Measurements from ENCODE around the gene SYNC. TPM values are rescaled to one million over a fixed set of nuclear protein-coding genes. Genes with fewer than 3 reads are reported as not detected.

The SYNC gene
- total RNA-seq, 4 donors from 2014 or later: 24.9 to 95.5 (median 43.8) TPM

- in situ Hi-C loops (cut with MboI; ENCODE audit: low pct_ligation_motif_present in 1 of 4, low pct_unique_long_range_greater_than_20kb in 1 of 4, low sequenced_read_pairs in 3 of 4): no loop called here
- H3K4me1 ChIP-seq: peaks cover 0 to 3% (median 0%) of the 10 kb centered on the region in 4 donors
- H3K27ac ChIP-seq: peak overlapping the region in 2 of 4 donors; percentile 27 to 41
- H3K36me3 ChIP-seq: peaks cover 0 to 65% (median 27%) of the 10 kb centered on the region in 4 donors
- H3K9me3 ChIP-seq: no peaks in the 10 kb centered on the region
- H3K4me3 ChIP-seq: no peak overlapping the region
- intact Hi-C loops (cut with DNase I; ENCODE audit: low total_unique reads): no loop called here
- no peaks in the 10 kb centered on the region for H3K27me3 ChIP-seq
- DNase-seq: no peak
- WGBS, 2 donors (ENCODE audit: low coverage in 1 of 2): 50% methylated on average over 1 of the region's 1 CpG; no CpG with 5 or more reads in 1 of the 2 donors
- TF ChIP-seq POLR2AphosphoS5 (IDR thresholded peaks at IDR 0.05) (peak in 2 of 3 donors; percentile 56 to 82), EP300 (IDR thresholded peaks at IDR 0.05; ENCODE audit: low read depth) (no peak)
These were observed 36.7 kb downstream of the SYNC start for GRCh38 chr1:32665915-32666314.

- Histone ChIP-seq H3K4me1 (peaks cover 5 to 21% (median 10%) of the 10 kb centered on the region in 4 donors), H3K27ac (no peak overlapping the region), H3K27me3 (no peaks in the 10 kb centered on the region), H3K36me3 (peaks cover 0 to 81% (median 31%) of the 10 kb centered on the region in 4 donors), H3K4me3 (no peak overlapping the region), H3K9me3 (no peaks in the 10 kb centered on the region)
- TF ChIP-seq POLR2AphosphoS5 (IDR thresholded peaks at IDR 0.05) (no peak), EP300 (IDR thresholded peaks at IDR 0.05; ENCODE audit: low read depth) (no peak), CTCF (IDR thresholded peaks at IDR 0.05) (no peak), POLR2A (IDR thresholded peaks at IDR 0.05) (no peak)
- in situ Hi-C loops (cut with MboI; ENCODE audit: low pct_ligation_motif_present in 1 of 4, low pct_unique_long_range_greater_than_20kb in 1 of 4, low sequenced_read_pairs in 3 of 4) (no loop called here), intact Hi-C loops (cut with DNase I; ENCODE audit: low total_unique reads) (no loop called here)
- 90 to 95% methylated on average over 1 of the region's 1 CpG for WGBS, 2 donors (ENCODE audit: low coverage in 1 of 2)
- no peak for DNase-seq
These were observed 43.0 kb downstream of the SYNC start for GRCh38 chr1:32659581-32659980.

GRCh38 chr1:32652244-32652962 is 50.2 kb downstream of the SYNC start:
- peak overlapping the region; percentile 96 to 99 (median 99) for H3K27ac ChIP-seq
- no peaks in the 10 kb centered on the region for H3K9me3 ChIP-seq
- H3K27me3 ChIP-seq: no peaks in the 10 kb centered on the region
- intact Hi-C loops (cut with DNase I; ENCODE audit: low total_unique reads) (no loop called here), in situ Hi-C loops (cut with MboI; ENCODE audit: low pct_ligation_motif_present in 1 of 4, low pct_unique_long_range_greater_than_20kb in 1 of 4, low sequenced_read_pairs in 3 of 4) (no loop called here)
- no peak for DNase-seq
- H3K4me3 ChIP-seq: peak overlapping the region in 3 of 4 donors; percentile 66 to 82 (median 70)
- TF ChIP-seq POLR2AphosphoS5 (IDR thresholded peaks at IDR 0.05) (no peak), CTCF (IDR thresholded peaks at IDR 0.05) (no peak), EP300 (IDR thresholded peaks at IDR 0.05; ENCODE audit: low read depth) (no peak), POLR2A (IDR thresholded peaks at IDR 0.05) (no peak)
- H3K4me1 ChIP-seq: peaks cover 24 to 72% (median 43%) of the 10 kb centered on the region in 4 donors
- peaks cover 0 to 27% (median 9%) of the 10 kb centered on the region in 4 donors for H3K36me3 ChIP-seq
- WGBS, 2 donors (ENCODE audit: low coverage in 1 of 2): 82% methylated on average over 9 to 16 of the region's 16 CpGs

GRCh38 chr1:32651461-32652073 is 51.0 kb downstream of the SYNC start:
- peaks cover 24 to 73% (median 43%) of the 10 kb centered on the region in 4 donors for H3K4me1 ChIP-seq
- in situ Hi-C loops (cut with MboI; ENCODE audit: low pct_ligation_motif_present in 1 of 4, low pct_unique_long_range_greater_than_20kb in 1 of 4, low sequenced_read_pairs in 3 of 4): no loop called here

More at GRCh38 chr1:32651461-32652073, 51.0 kb downstream of the SYNC start:
- H3K27ac ChIP-seq: peak overlapping the region; percentile 96 to 99 (median 99)
- H3K27me3 ChIP-seq: no peaks in the 10 kb centered on the region
- H3K9me3 ChIP-seq: no peaks in the 10 kb centered on the region
- TF ChIP-seq POLR2AphosphoS5 (IDR thresholded peaks at IDR 0.05) (no peak), CTCF (IDR thresholded peaks at IDR 0.05) (no peak), EP300 (IDR thresholded peaks at IDR 0.05; ENCODE audit: low read depth) (no peak), POLR2A (IDR thresholded peaks at IDR 0.05) (no peak)
- no peak for DNase-seq
- intact Hi-C loops (cut with DNase I; ENCODE audit: low total_unique reads): no loop called here
- H3K4me3 ChIP-seq: peak overlapping the region; percentile 66 to 82 (median 72)
- peaks cover 0 to 19% (median 5%) of the 10 kb centered on the region in 4 donors for H3K36me3 ChIP-seq
- 0 to 2% methylated on average over 7 to 43 of the region's 43 CpGs for WGBS, 2 donors (ENCODE audit: low coverage in 1 of 2)

All from transverse colon (tissue), 4 donors.